ENCODE results near the gene AAK1. TPM values are rescaled to one million over a fixed set of nuclear protein-coding genes. Genes with fewer than 3 reads are reported as not detected.

The AAK1 gene
- total RNA-seq, 4 donors from 2014 or later: 42.5 to 55.9 (median 51.2) TPM

DNA sequence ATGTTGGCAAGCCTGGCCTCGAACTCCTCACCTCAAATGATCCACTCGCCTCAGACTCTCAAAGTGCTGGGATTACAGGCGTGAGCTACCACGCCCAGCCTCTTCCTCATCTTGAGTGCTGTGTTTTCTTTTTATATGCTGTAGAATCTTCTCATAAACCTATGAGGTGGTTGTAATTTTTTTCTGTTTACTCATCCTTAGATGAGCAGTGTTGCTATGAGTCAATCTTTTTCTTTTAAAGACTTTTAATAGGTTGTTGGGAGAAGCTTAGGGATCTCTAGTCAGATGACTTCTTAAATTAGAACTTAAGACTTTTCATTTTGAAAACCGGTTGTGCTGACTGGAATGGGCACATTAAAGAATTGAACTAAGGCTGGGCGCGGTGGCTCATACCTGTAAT, 8.7 kb upstream of the AAK1 start:
- TF ChIP-seq, protein P1, sequence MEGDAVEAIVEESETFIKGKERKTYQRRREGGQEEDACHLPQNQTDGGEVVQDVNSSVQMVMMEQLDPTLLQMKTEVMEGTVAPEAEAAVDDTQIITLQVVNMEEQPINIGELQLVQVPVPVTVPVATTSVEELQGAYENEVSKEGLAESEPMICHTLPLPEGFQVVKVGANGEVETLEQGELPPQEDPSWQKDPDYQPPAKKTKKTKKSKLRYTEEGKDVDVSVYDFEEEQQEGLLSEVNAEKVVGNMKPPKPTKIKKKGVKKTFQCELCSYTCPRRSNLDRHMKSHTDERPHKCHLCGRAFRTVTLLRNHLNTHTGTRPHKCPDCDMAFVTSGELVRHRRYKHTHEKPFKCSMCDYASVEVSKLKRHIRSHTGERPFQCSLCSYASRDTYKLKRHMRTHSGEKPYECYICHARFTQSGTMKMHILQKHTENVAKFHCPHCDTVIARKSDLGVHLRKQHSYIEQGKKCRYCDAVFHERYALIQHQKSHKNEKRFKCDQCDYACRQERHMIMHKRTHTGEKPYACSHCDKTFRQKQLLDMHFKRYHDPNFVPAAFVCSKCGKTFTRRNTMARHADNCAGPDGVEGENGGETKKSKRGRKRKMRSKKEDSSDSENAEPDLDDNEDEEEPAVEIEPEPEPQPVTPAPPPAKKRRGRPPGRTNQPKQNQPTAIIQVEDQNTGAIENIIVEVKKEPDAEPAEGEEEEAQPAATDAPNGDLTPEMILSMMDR (IDR thresholded peaks at IDR 0.05; ENCODE audit: low read depth): no peak

DNA sequence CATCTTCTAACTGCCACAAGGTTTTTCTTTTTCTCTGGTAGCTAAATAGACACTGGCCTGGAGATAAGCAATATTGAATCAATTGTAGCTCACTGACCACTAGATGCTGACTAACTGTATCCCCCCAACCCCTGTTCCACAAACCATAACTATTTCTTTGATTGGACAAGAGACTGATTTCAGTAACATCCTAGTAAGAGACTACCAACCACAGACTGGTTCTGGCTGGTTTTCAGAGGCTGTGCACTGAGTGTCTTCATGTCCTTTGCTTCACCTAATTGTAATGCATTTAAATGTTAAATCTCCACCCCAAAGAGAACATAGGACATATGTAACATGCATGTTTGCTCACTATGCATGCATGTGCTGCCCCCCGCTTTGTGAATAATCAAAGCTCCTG, 3.2 kb upstream of the AAK1 start:
- TF ChIP-seq, protein P1 (IDR thresholded peaks at IDR 0.05; ENCODE audit: low read depth): no peak

DNA sequence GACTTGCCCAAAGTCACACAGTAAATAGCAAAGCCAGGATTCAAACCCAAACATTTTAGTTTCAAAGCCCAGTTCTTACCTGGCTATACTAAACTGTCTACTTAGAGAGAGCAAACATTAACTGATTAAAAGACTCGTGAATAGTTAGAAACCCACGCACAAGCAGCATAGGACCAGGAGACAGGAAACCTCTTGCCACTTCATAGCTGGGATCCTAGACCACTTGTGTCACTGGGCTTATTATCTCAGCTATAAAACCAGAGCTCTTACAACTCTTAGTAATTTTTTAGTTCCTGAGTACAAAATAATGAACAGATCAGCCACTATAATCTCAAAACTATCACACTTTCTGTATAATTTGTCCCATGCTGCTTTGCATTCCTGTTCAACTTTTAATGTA, 2.4 kb upstream of the AAK1 start:
- TF ChIP-seq, protein P1 (IDR thresholded peaks at IDR 0.05; ENCODE audit: low read depth): no peak

DNA sequence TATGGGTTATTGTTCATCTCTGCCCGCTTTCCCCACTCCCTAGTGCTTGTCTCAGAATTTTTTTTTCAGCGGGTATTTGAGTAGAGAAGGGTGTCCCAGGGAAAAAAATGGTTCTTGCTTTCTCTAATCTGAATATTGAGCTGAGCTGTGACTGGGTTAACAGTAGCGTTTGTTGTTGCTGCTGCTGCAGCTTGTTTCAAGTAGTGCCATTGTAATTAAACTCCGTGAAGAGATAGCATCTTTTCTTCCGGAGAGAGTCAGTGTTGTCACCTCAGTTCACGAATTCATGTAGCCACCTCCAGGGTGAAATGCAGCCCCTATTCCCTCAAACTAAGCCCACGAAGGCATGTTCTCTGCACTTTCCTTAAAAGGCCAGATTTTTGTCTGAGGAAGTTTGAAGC, 1.5 kb upstream of the AAK1 start:
- TF ChIP-seq, protein P1 (IDR thresholded peaks at IDR 0.05; ENCODE audit: low read depth): no peak

DNA sequence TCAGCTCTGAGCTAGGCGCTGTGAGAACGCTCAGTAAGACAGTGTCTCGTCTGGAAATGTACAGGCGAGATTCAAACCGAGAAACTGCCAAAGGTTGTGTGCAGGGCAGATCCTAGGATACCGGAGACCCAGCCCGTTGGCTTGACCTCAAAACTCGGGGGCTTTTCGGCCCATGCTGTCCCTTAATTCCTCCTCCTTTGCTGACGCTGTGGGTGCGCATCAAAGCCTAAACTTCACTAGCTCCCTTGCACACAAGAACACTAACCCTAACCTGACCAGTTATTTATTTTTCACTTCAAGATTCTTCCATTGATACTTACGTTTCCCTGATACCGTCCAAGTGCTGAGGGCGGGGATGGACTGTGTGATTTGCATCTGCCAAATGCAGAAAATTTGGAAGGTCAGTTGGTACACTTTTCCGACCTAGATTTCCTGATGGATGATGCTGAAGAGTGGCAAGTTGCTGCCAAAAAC, 1.0 kb upstream of the AAK1 start:
- TF ChIP-seq, protein P1 (IDR thresholded peaks at IDR 0.05; ENCODE audit: low read depth): no peak

DNA sequence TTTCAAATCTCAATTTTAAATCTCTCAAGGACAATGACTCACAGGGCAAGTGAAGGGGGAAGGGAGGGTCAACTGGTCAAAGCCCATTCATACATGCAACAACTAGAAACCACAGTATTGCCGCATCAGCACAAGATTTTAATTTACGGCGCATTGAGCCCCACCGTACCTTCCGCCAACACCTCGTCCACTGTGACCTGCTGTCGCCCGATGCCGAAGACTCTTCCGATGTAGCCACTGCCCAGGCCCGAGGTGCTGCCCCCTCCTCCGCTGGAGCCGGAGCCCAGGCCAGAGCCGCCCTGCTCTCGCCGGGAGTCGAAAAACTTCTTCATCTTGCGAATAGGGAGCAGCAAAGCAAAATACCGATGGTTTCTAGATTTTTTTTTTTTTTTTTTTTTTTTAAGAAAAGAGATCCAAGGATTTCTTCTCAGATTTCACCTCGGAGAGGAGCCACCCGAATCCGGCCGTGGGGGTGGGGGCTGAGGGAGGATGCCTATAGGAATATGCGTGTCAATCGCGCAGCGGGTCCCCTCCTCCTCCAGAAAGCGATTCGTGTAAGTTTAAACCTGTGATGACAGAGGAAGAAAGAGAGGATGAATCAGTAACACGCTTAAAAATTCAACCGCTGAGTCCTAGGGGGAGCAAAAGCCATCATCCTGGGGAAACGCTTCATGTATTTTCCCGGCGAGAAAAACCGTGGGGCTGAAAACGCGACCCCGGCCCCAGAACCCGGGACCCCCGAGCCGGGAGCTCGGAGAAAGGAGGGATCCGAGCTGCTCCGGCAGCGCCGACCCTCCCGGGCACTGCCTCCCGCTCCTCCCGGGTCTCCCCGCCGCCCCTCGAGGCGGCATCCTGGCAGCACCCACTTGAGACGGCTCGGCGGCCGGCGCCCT, 584 bp downstream of the AAK1 start:
- TF ChIP-seq, protein P1 (IDR thresholded peaks at IDR 0.05; ENCODE audit: low read depth): no peak

DNA sequence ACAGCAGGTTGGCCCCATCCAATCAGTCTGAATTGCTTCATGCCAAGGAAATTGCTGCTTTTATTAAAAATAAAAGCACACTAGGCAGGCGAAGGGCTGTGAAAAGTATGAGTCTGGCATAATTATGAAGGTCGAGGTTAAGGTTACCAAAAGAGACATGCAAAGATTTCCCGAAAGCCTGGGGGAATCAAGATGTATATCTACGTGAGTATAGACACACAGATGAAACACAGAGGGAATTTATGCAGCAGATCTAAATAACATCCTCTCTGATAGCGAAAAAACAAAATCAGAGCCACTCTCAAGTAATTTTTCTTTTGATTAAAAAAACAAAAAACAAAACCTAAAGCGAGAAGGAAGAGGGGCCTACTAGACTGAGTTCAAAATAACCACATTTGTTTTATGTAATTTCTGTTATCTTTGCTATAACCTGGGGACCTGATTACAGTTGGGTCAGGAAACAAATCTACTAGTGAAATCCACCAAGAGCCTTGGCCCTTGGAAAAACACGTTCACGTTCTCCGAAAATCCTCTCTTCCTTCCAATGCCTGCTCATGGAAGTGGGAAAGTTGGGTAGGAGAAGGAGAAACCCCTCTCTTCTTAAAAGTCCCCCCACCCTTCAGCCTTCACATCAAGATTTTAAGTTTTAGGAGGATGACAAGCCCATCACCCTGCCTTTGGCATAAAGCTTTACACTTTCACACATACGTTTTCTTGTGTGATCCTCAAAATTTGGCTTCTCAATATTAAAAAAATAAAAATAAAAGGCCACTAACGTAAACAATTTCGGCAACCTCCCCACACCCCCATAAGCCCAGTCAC, 1.4 kb downstream of the AAK1 start:
- TF ChIP-seq, protein P1 (IDR thresholded peaks at IDR 0.05; ENCODE audit: low read depth): no peak

All from subcutaneous adipose tissue (tissue), 4 donors.